Measurements from ENCODE around the gene RAB11FIP4.
A peak's percentile ranks its signal among the peaks of the same experiment; 100 is the strongest.

The RAB11FIP4 gene

DNA sequence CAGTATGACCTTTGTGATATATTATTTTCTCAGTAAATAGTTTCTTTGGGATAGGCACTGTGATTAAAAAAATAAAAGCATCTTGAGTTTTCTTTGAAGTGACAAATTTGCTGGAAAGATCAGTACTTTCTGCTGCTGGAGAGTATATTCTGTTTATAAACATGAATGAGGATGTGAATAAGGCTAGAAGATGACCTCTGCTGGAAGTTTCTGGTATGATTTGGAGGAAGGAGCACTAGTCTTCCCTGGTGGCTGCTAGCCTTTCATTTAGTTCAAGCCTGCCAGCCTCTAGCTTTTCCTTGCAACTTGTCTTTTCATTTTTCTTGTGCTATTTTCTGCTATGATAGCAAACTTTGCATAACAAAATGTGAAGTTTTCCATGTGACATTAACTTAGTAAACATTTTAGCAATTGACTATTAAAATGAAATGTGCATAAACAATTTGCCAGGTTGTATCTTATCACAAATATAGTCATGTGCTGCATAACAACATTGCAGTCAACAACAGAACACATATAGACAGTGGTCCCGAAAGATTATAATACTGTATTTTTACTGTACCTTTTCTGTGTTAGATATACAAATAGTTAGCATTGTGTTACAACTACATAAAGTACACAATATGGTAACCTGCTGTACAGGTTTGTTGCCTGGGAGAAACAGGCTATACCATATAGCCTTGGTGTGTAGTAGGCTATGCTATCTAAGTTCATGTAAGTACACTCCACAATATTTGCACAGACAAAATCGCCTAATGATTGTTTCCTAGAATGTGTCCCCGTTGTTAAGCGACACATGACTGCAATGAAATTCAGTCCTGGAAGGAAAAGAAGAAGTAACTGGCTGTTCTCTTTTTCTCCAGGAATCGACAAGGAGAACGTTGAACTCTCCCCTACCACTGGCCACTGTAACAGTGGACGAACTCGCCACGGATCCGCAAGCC is 18.1 kb upstream of the RAB11FIP4 start:
- Histone ChIP-seq H3K36me3 (no peaks in the 10 kb centered on the region), H3K4me1 (ENCODE audit: control insufficient read depth in 1 of 2, insufficient read depth in 1 of 2, low read depth in 1 of 2, low read length in 1 of 2) (peaks cover 27 to 28% of the 10 kb centered on the region in 2 experiments), H3K4me3 (ENCODE audit: low read depth in 1 of 2, low read length in 1 of 2) (peak overlapping the region; percentile 25 to 41), H3K9me3 (no peaks in the 10 kb centered on the region), H3K27ac (peak overlapping the region; percentile 71), H3K27me3 (no peaks in the 10 kb centered on the region)
- peak; percentile 84 for TF ChIP-seq CTCF (IDR thresholded peaks at IDR 0.05)

- H3K9me3 ChIP-seq = no peaks in the 10 kb centered on the region
- peak overlapping the region; percentile 71 for H3K27ac ChIP-seq
- TF ChIP-seq CTCF (IDR thresholded peaks at IDR 0.05) = no peak
- H3K4me3 ChIP-seq (ENCODE audit: low read depth in 1 of 2, low read length in 1 of 2) = peak overlapping the region; percentile 25 to 41
- no peaks in the 10 kb centered on the region for H3K27me3 ChIP-seq
- peaks cover 27 to 28% of the 10 kb centered on the region in 2 experiments for H3K4me1 ChIP-seq (ENCODE audit: control insufficient read depth in 1 of 2, insufficient read depth in 1 of 2, low read depth in 1 of 2, low read length in 1 of 2)
- no peaks in the 10 kb centered on the region for H3K36me3 ChIP-seq
These were observed 17.4 kb upstream of the RAB11FIP4 start for GRCh38 chr17:31374094-31374447.

- H3K27ac ChIP-seq = peak overlapping the region; percentile 71
- H3K27me3 ChIP-seq = no peaks in the 10 kb centered on the region
- no peak overlapping the region for H3K4me3 ChIP-seq (ENCODE audit: low read depth in 1 of 2, low read length in 1 of 2)
- H3K36me3 ChIP-seq = no peaks in the 10 kb centered on the region
- no peaks in the 10 kb centered on the region for H3K9me3 ChIP-seq
- peaks cover 27 to 28% of the 10 kb centered on the region in 2 experiments for H3K4me1 ChIP-seq (ENCODE audit: control insufficient read depth in 1 of 2, insufficient read depth in 1 of 2, low read depth in 1 of 2, low read length in 1 of 2)
- no peak for TF ChIP-seq CTCF (IDR thresholded peaks at IDR 0.05)
These were observed 17.0 kb upstream of the RAB11FIP4 start for GRCh38 chr17:31374503-31374902.

DNA sequence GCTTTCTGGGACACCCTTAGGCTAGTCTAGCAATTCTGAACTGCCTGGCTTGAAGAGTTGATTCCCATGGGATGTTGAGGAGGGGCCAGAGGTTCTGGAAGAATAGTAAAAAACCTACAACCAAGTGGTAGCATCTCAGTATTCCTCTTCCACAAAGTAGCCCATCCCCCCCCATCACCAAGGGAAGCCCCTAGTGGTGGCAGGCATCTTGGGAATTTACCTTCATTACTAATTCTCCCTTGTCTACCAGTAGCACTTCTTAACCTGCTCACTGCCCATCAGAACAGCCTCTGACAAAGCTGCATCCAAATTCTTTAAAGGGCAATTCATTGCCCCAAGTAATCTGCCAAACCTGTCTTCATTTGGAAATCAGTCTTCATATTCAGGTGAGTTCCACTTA is 12.8 kb upstream of the RAB11FIP4 start:
- no peaks in the 10 kb centered on the region for H3K9me3 ChIP-seq
- H3K27me3 ChIP-seq = no peaks in the 10 kb centered on the region
- no peak overlapping the region for H3K27ac ChIP-seq
- TF ChIP-seq CTCF (IDR thresholded peaks at IDR 0.05) = no peak
- H3K4me1 ChIP-seq (ENCODE audit: control insufficient read depth in 1 of 2, insufficient read depth in 1 of 2, low read depth in 1 of 2, low read length in 1 of 2) = peaks cover 11 to 12% of the 10 kb centered on the region in 2 experiments
- H3K4me3 ChIP-seq (ENCODE audit: low read depth in 1 of 2, low read length in 1 of 2) = no peak overlapping the region
- H3K36me3 ChIP-seq = no peaks in the 10 kb centered on the region

- Histone ChIP-seq H3K27ac (no peak overlapping the region), H3K36me3 (no peaks in the 10 kb centered on the region), H3K4me3 (ENCODE audit: low read depth in 1 of 2, low read length in 1 of 2) (no peak overlapping the region), H3K27me3 (no peaks in the 10 kb centered on the region), H3K9me3 (no peaks in the 10 kb centered on the region), H3K4me1 (ENCODE audit: control insufficient read depth in 1 of 2, insufficient read depth in 1 of 2, low read depth in 1 of 2, low read length in 1 of 2) (peaks cover under 1 to 2% of the 10 kb centered on the region in 2 experiments)
- TF ChIP-seq CTCF (IDR thresholded peaks at IDR 0.05) = no peak
These were observed 11.8 kb upstream of the RAB11FIP4 start for GRCh38 chr17:31379597-31380205.

Data from neutrophil (primary cell).